IMR-90 (cell line): ENCODE measurements around the gene PHF20. TPM values are rescaled to one million over a fixed set of nuclear protein-coding genes. Genes with fewer than 3 reads are reported as not detected.
A peak's percentile ranks its signal among the peaks of the same experiment; 100 is the strongest.

Experiments used
- ATAC-seq: fragments of 200-7000 bp; cut with Tn5 transposase; 2 replicates; pipeline ENCODE4 v1.9.1; 2020; ENCODE audit warnings: low read depth, mild to moderate bottlenecking, moderate library complexity
- BruUV-seq: library from RNA; stranded (reverse); fragments of 400-500 nt; replicated peaks from 2 replicates; lab custom pipeline; 2021; lab: Mats Ljungman, UMichigan
- CTCF ChIA-PET: fragments of 300-600 bp; formaldehyde crosslinking; extraction: SDS; loops from one replicate; lab custom pipeline; 2021; ENCODE audit warnings: antibody characterized with exemption; lab: Yijun Ruan, JAX
- POLR2A ChIA-PET: fragments of 300-600 bp; sonication (Branson Sonifier 250); formaldehyde crosslinking; loops from one replicate; lab custom pipeline; 2022; ENCODE audit warnings: antibody characterized with exemption; ENCODE audit not compliant: unreplicated experiment; lab: Charles Lee
- DNase-seq: peaks from one replicate; pipeline ENCODE4 v3.0.0; 2013
- H2AFZ ChIP-seq: replicated peaks from 2 replicates; pipeline ENCODE3; 2013; ENCODE audit warnings: low read length, mild to moderate bottlenecking; ENCODE audit not compliant: poor library complexity
- H2AK5ac ChIP-seq: 2 replicates; pipeline ENCODE4 v1.6.1; 2013; ENCODE audit warnings: low read depth, low read length, inconsistent platforms
- H2AK9ac ChIP-seq: replicated peaks from 2 replicates; pipeline ENCODE3; 2013; ENCODE audit warnings: mild to moderate bottlenecking, low read depth, low read length, moderate library complexity; ENCODE audit not compliant: poor library complexity
- H2BK120ac ChIP-seq: 2 replicates; pipeline ENCODE4 v1.6.1; 2013; ENCODE audit warnings: low read depth, low read length, inconsistent platforms
- H2BK15ac ChIP-seq: 3 replicates; pipeline ENCODE4 v1.6.1; 2013; ENCODE audit warnings: low read depth, low read length, inconsistent platforms
- H2BK20ac ChIP-seq: 2 replicates; pipeline ENCODE4 v1.6.1; 2013; ENCODE audit warnings: low read depth, mild to moderate bottlenecking, inconsistent platforms, low read length, moderate library complexity
- H2BK5ac ChIP-seq: 2 replicates; pipeline ENCODE4 v1.6.1; 2013; ENCODE audit warnings: mild to moderate bottlenecking, low read depth, low read length, inconsistent platforms; ENCODE audit not compliant: poor library complexity, severe bottlenecking
- H3K14ac ChIP-seq: replicated peaks from 2 replicates; pipeline ENCODE4 v1.6.1; 2013; ENCODE audit warnings: low read depth, low read length, inconsistent platforms
- H3K18ac ChIP-seq: 2 replicates; pipeline ENCODE4 v1.6.1; 2013; ENCODE audit warnings: low read depth, low read length, control low read depth
- H3K23ac ChIP-seq: 2 replicates; pipeline ENCODE4 v1.6.1; 2013; ENCODE audit warnings: low read depth, low read length, inconsistent platforms
- H3K27ac ChIP-seq: 2 replicates; pipeline ENCODE4 v1.5.1; 2013; ENCODE audit warnings: mild to moderate bottlenecking, control low read depth, low read length; ENCODE audit not compliant: insufficient read depth
- H3K27me3 ChIP-seq: 2 replicates; pipeline ENCODE4 v1.6.1; 2013; ENCODE audit warnings: low read length; ENCODE audit not compliant: control insufficient read depth, insufficient read depth
- H3K36me3 ChIP-seq: 2 replicates; pipeline ENCODE4 v1.6.1; 2013; ENCODE audit warnings: low read length, mixed read lengths; ENCODE audit not compliant: control insufficient read depth, insufficient read depth
- H3K4ac ChIP-seq: 2 replicates; pipeline ENCODE4 v1.6.1; 2013; ENCODE audit warnings: low read depth, low read length, inconsistent platforms
- H3K4me1 ChIP-seq: 2 replicates; pipeline ENCODE4 v1.6.1; 2013; ENCODE audit warnings: low read length, mixed read lengths; ENCODE audit not compliant: control insufficient read depth, insufficient read depth
- H3K4me2 ChIP-seq: 2 replicates; pipeline ENCODE4 v1.6.1; 2013; ENCODE audit warnings: low read depth, mild to moderate bottlenecking, control low read depth, low read length, moderate library complexity
- H3K4me3 ChIP-seq: 2 replicates; pipeline ENCODE4 v1.5.1; 2013; ENCODE audit warnings: low read depth, mild to moderate bottlenecking, control low read depth, low read length, moderate library complexity; ENCODE audit not compliant: insufficient read depth
- H3K56ac ChIP-seq: 2 replicates; pipeline ENCODE4 v1.6.1; 2013; ENCODE audit warnings: low read length, inconsistent platforms; ENCODE audit not compliant: insufficient read depth; ENCODE audit errors: extremely low read depth
- H3K79me1 ChIP-seq, 2 experiments: 2 replicates each; pipeline ENCODE4 v1.6.1; 2013; ENCODE audit warnings: low read length in 2 of 2, inconsistent platforms in 1 of 2, low read depth in 1 of 2
- H3K9ac ChIP-seq: 2 replicates; pipeline ENCODE4 v1.6.1; 2013; ENCODE audit warnings: low read depth, low read length, control low read depth
- H3K9me1 ChIP-seq: 2 replicates; pipeline ENCODE4 v1.6.1; 2013; ENCODE audit warnings: low read length, inconsistent platforms; ENCODE audit not compliant: insufficient read depth
- H3K9me3 ChIP-seq: 2 replicates; pipeline ENCODE4 v1.6.1; 2013; ENCODE audit warnings: low read length; ENCODE audit not compliant: control insufficient read depth, insufficient read depth
- H4K20me1 ChIP-seq: 2 replicates; pipeline ENCODE4 v1.6.1; 2013; ENCODE audit warnings: low read length, inconsistent platforms; ENCODE audit not compliant: insufficient read depth
- H4K5ac ChIP-seq: 2 replicates; pipeline ENCODE4 v1.6.1; 2013; ENCODE audit warnings: mild to moderate bottlenecking, low read depth, low read length, control low read depth
- H4K8ac ChIP-seq, 2 experiments: 2 replicates each; pipeline ENCODE4 v1.6.1; 2013; ENCODE audit warnings: low read depth in 2 of 2, low read length in 2 of 2, control low read depth in 1 of 2, inconsistent platforms in 1 of 2
- H4K91ac ChIP-seq: 2 replicates; pipeline ENCODE4 v1.6.1; 2013; ENCODE audit warnings: low read depth, low read length, inconsistent platforms; ENCODE audit not compliant: insufficient read depth
- MAFK ChIP-seq: IDR thresholded peaks from 2 replicates; pipeline ENCODE4 v1.6.1; 2012; ENCODE audit warnings: low read depth, low read length, improper control_type of control experiment
- POLR2A ChIP-seq: IDR thresholded peaks from 2 replicates; pipeline ENCODE4 v1.6.1; 2012; ENCODE audit warnings: mild to moderate bottlenecking, low read depth, low read length
- RAD21 ChIP-seq: IDR thresholded peaks from 2 replicates; pipeline ENCODE4 v1.6.1; 2012; ENCODE audit warnings: low read length, improper control_type of control experiment
- SMC3 ChIP-seq: fragments of 150-350 bp; IDR thresholded peaks from 2 replicates; pipeline ENCODE4 v1.6.1; 2016; ENCODE audit warnings: low read depth, mild to moderate bottlenecking, antibody characterized with exemption, low read length, moderate library complexity
- WGBS, 2 experiments: methylation state at CpG; one replicate each; pipeline versions ENCODE4 v1.1.5 to v1.1.7; 2013; ENCODE audit warnings: missing lambda C conversion rate in 2 of 2; ENCODE audit not compliant: insufficient read length in 1 of 2; ENCODE audit errors: extremely low coverage in 2 of 2; 5-methylcytosine and 5-hydroxymethylcytosine counted together
- dilution Hi-C: fragments of 300-500 bp; cut with HindIII; formaldehyde crosslinking; loops from one replicate; pipeline ENCODE4 v1.14.3; 2018; ENCODE audit warnings: low sequenced_read_pairs; ENCODE audit not compliant: unreplicated experiment
- in situ Hi-C: fragments of 300-500 bp; cut with MboI; formaldehyde crosslinking; loops from 3 replicates; pipeline ENCODE4 v1.14.3; 2019; ENCODE audit warnings: low sequenced_read_pairs, inconsistent platforms, mixed read lengths
- intact Hi-C: fragments of 100-400 bp; cut with micrococcal nuclease; formaldehyde crosslinking; loops from 2 replicates; pipeline ENCODE4 v1.10.0; 2022
- polyA plus RNA-seq, 3 experiments: library from polyadenylated mRNA; depleted of rRNA; stranded (reverse); fragments of >200 nt; gene quantifications; 2 replicates each; pipeline ENCODE4 v1.2.3, GENCODE V29; 2012; ENCODE audit warnings: low replicate concordance in 1 of 3
- total RNA-seq: library from RNA; depleted of rRNA; stranded (reverse); fragments of >200 nt; gene quantifications from 2 replicates; pipeline ENCODE4 v1.2.3, GENCODE V29; 2012
- TF ChIP-seq, protein P1 (sequence below): conservative IDR thresholded peaks from 2 replicates; pipeline ENCODE4 v1.5.1; 2012; ENCODE audit warnings: mild to moderate bottlenecking, low read depth, low read length, improper control_type of control experiment

PHF20 gene
- total and polyA plus RNA-seq, 2 of the 4 experiments (the other 2 are of a cell fraction), result 22.0 to 22.5 TPM

DNA sequence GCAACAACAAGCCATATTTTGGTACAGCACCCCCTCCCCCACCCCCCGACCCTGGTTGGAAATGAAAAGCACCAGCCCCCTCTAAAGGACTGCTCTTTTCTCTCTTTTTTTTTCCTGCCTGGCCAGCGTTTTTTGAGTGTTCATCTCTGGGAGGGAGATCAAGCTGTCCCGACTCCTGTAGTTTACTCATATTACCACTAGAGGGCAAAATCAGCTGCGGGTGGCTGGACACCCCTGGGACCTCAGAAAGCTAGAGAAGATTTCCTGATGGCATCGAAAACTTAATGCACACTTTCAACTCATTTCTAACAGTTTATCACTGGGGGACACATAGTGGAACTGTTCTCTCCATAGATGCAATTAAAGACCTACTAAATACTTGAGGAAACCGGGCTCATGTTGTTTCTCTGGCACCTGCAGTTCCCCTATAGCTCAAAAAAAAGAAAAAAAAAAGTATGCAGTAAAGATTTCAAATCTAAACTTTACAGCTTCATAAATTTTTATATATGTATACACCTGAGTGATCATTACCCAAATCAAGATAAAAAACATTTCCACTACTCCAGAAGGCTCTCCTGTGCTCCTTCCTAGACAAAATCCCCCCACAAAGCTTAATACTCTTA, 221.0 kb downstream of the PHF20 start:
- peak overlapping the region; percentile 74; the same call in 1 of the 2 replicates for H3K4me2 ChIP-seq
- WGBS, 2 experiments, result no CpG with 5 or more reads among the region's 6 CpGs
- intact Hi-C loops, result loop anchor here (5.0 kb wide), 1 partner anchor 59 kb away; no protein-coding TSS in a partner anchor

More for the DNA sequence above, 221.0 kb downstream of the PHF20 start:
- no peak overlapping the region for H3K18ac ChIP-seq
- H3K36me3 ChIP-seq, result no peaks in the 10 kb centered on the region
- H3K4ac ChIP-seq, result no peak overlapping the region
- H3K79me1 ChIP-seq, result no peaks in the 10 kb centered on the region
- no peak overlapping the region for H3K56ac ChIP-seq
- no peaks in the 10 kb centered on the region for H4K20me1 ChIP-seq
- no peak overlapping the region for H2AFZ ChIP-seq
- no peak overlapping the region for H3K23ac ChIP-seq
- no peak overlapping the region for H3K4me3 ChIP-seq
- H2AK9ac ChIP-seq, result no peak overlapping the region
- no peak overlapping the region for H2BK5ac ChIP-seq
- CTCF ChIA-PET, result interaction anchor here (0.6 to 7.4 kb wide), 21 partner anchors 8 to 529 kb away, joined by 3 to 90 read pairs (median 4); partner anchors contain the start of gene SCAND1
- no peak overlapping the region for H2AK5ac ChIP-seq
- TF ChIP-seq RAD21 (peak; percentile 71), MAFK (peak; percentile 36; the same call in 1 of the 2 replicates), POLR2A (no peak), SMC3 (peak; percentile 80)
- TF ChIP-seq, protein P1, sequence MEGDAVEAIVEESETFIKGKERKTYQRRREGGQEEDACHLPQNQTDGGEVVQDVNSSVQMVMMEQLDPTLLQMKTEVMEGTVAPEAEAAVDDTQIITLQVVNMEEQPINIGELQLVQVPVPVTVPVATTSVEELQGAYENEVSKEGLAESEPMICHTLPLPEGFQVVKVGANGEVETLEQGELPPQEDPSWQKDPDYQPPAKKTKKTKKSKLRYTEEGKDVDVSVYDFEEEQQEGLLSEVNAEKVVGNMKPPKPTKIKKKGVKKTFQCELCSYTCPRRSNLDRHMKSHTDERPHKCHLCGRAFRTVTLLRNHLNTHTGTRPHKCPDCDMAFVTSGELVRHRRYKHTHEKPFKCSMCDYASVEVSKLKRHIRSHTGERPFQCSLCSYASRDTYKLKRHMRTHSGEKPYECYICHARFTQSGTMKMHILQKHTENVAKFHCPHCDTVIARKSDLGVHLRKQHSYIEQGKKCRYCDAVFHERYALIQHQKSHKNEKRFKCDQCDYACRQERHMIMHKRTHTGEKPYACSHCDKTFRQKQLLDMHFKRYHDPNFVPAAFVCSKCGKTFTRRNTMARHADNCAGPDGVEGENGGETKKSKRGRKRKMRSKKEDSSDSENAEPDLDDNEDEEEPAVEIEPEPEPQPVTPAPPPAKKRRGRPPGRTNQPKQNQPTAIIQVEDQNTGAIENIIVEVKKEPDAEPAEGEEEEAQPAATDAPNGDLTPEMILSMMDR, result peak; percentile 82
- H3K27ac ChIP-seq, result no peak overlapping the region
- no peak overlapping the region for H4K5ac ChIP-seq
- no peak overlapping the region for H2BK120ac ChIP-seq
- ATAC-seq, result peak; percentile 94
- H3K9me3 ChIP-seq, result no peaks in the 10 kb centered on the region
- no TSS peak for BruUV-seq
- H4K8ac ChIP-seq, result no peak overlapping the region
- no peak overlapping the region for H2BK15ac ChIP-seq
- no peak overlapping the region for H3K14ac ChIP-seq
- POLR2A ChIA-PET, result interaction anchor here (0.6 to 0.9 kb wide), 2 partner anchors 47 to 146 kb away, joined by 4 read pairs; no protein-coding TSS in a partner anchor
- peaks cover 13% of the 10 kb centered on the region for H3K27me3 ChIP-seq
- H3K4me1 ChIP-seq, result no peaks in the 10 kb centered on the region
- in situ Hi-C loops, result loop anchor here (25.0 kb wide), 1 partner anchor 444 kb away; no protein-coding TSS in a partner anchor
- no peak overlapping the region for H4K91ac ChIP-seq
- no peak overlapping the region for H2BK20ac ChIP-seq
- dilution Hi-C loops, result no loop called here
- no peaks in the 10 kb centered on the region for H3K9me1 ChIP-seq
- no peak overlapping the region for H3K9ac ChIP-seq
- DNase-seq, result peak; percentile 58
